Pancreas (tissue), 10 donors: ENCODE results near the gene PI4KA. TPM values are rescaled to one million over a fixed set of nuclear protein-coding genes. Genes with fewer than 3 reads are reported as not detected.
A peak's percentile ranks its signal among the peaks of the same experiment; 100 is the strongest.
"Not testable (repeated sequence)": the region's sequence is repeated elsewhere in the genome, so short reads cannot be mapped to it uniquely, and the experiment has no call there.

Experiments
- ATAC-seq, 4 donors: fragments of 200-7000 bp; cut with Tn5 transposase; one replicate each; pipeline versions ENCODE4 v1.8.0 to v1.9.1; 2020; ENCODE audit warnings: mild to moderate bottlenecking in 4 of 4, moderate library complexity in 4 of 4
- DNase-seq, 6 donors: peaks; one replicate each; pipeline ENCODE4 v3.0.0-alpha.2; 2020
- FAIRE-seq: peaks from 2 replicates; lab custom pipeline; 2012; peaks lifted over from hg19 to GRCh38; lab: Jason Lieb, UNC
- H3K27ac ChIP-seq, 4 donors: fragments of 200-600 bp; sonication (generic); 1 replicate in 3 of 4; 2 replicates in 1 of 4; pipeline versions ENCODE4 v1.5.0 to v1.8.0; 2020
- H3K27me3 ChIP-seq, 4 donors: fragments of 200-600 bp; one replicate each; pipeline ENCODE4 v1.8.0; 2021
- H3K36me3 ChIP-seq, 3 donors: fragments of 200-600 bp; sonication (generic) in 1 of 3; one replicate each; pipeline versions ENCODE4 v1.5.0 to v1.8.0; 2020 to 2021
- H3K4me1 ChIP-seq, 3 donors: fragments of 200-600 bp; one replicate each; pipeline ENCODE4 v1.8.0; 2021
- H3K4me3 ChIP-seq, 4 donors: fragments of 200-600 bp; sonication (generic) in 2 of 4; one replicate each; pipeline versions ENCODE4 v1.5.0 to v1.8.0; 2020 to 2021
- H3K9me3 ChIP-seq, 4 donors: fragments of 200-600 bp; one replicate each; pipeline ENCODE4 v1.8.0; 2021
- CTCF ChIP-seq, 4 donors: fragments of 200-600 bp; sonication (generic) in 3 of 4; IDR thresholded peaks; one replicate each; pipeline versions ENCODE4 v1.5.0 to v1.8.0; 2021; ENCODE audit warnings: antibody characterized with exemption in 4 of 4
- WGBS, 2 donors: extraction: QIAGEN DNeasy Blood & Tissue Kit; methylation state at CpG; one replicate each; pipeline ENCODE4 v1.1.7; 2013; 5-methylcytosine and 5-hydroxymethylcytosine counted together
- intact Hi-C, 3 donors: fragments of 100-400 bp; cut with DNase I; formaldehyde crosslinking; loops; one replicate each; pipeline versions ENCODE4 v1.11.1 to v1.14.2; 2022
- polyA plus RNA-seq, 2 donors: library from polyadenylated mRNA; stranded (reverse); fragments of 200-250 nt; gene quantifications; one replicate each; pipeline ENCODE4 v1.2.3, GENCODE V29; 2013
- total RNA-seq, 6 donors: library from RNA; stranded (reverse); fragmentation: NEBNext Ultra II Directional in 4 of 6; extraction: Animal tissue kit (Norgen Biotek cat#: 25700) in 4 of 6; gene quantifications; one replicate each; pipeline versions ENCODE4 v1.2.1 to v1.2.4, GENCODE V29; 2021 to 2023
- donor health status: healthy with polysubstance abuse.
- donor health status: DM: no; HTN: no; CAD: no; lungs with moderate emphysema.
- donor health status: DM: no; HTN: no; CAD: no.
- donor health status: control.
- donor health status: control.
- donor health status: Bipolar disorder and iron deficiency.
- donor health status: DM: yes; HTN: yes; CAD: no.
- donor health status: DM: no; HTN: no; CAD: no.
- donor health status: DM: no; HTN: no; CAD: no.
- donor health status: DM: yes; HTN: yes; CAD: no.

The PI4KA gene
- total and polyA plus RNA-seq, 8 donors: 23.6 to 46.6 (median 32.0) TPM

GRCh38 chr22:20732431-20732830 lies 126.2 kb downstream of the PI4KA start:
- H3K4me3 ChIP-seq, ATAC-seq, H3K9me3 ChIP-seq, FAIRE-seq, DNase-seq, intact Hi-C loops, H3K27ac ChIP-seq, H3K4me1 ChIP-seq, H3K27me3 ChIP-seq: not testable (repeated sequence)
- H3K36me3 ChIP-seq: peaks cover 0 to 12% (median 7%) of the 10 kb centered on the region in 3 donors
- WGBS, 2 donors: 84 to 96% methylated on average over 3 to 6 of the region's 8 CpGs

- H3K4me1 ChIP-seq: no peaks in the 10 kb centered on the region
- no peak overlapping the region for H3K27ac ChIP-seq
- ATAC-seq (no peak), FAIRE-seq (no peak), DNase-seq (peak in 1 of 6 donors; percentile 30)
- no peak overlapping the region for H3K4me3 ChIP-seq
- no peaks in the 10 kb centered on the region for H3K27me3 ChIP-seq
- H3K36me3 ChIP-seq: peaks cover 0 to 17% (median 7%) of the 10 kb centered on the region in 3 donors
- no peaks in the 10 kb centered on the region for H3K9me3 ChIP-seq
- intact Hi-C loops: no loop called here
- no peak for TF ChIP-seq CTCF (IDR thresholded peaks at IDR 0.05)
- 93% methylated on average over 13 of the region's 13 CpGs for WGBS, 2 donors
These were observed 129.4 kb downstream of the PI4KA start for GRCh38 chr22:20729194-20729593.

- DNase-seq (peak in 1 of 6 donors; percentile 25), ATAC-seq (no peak), FAIRE-seq (no peak)
- WGBS, 2 donors: 92 to 94% methylated on average over 10 of the region's 10 CpGs
- Histone ChIP-seq H3K27ac (no peak overlapping the region), H3K27me3 (no peaks in the 10 kb centered on the region), H3K4me3 (no peak overlapping the region), H3K36me3 (peaks cover 0 to 17% (median 7%) of the 10 kb centered on the region in 3 donors), H3K9me3 (no peaks in the 10 kb centered on the region), H3K4me1 (no peaks in the 10 kb centered on the region)
- TF ChIP-seq CTCF (IDR thresholded peaks at IDR 0.05): no peak
- intact Hi-C loops: no loop called here
These were observed 130.0 kb downstream of the PI4KA start for GRCh38 chr22:20728523-20729190.

GRCh38 chr22:20727118-20728015 lies 131.2 kb downstream of the PI4KA start:
- no peak overlapping the region for H3K27ac ChIP-seq
- no peaks in the 10 kb centered on the region for H3K27me3 ChIP-seq
- H3K36me3 ChIP-seq: peaks cover 0 to 17% (median 7%) of the 10 kb centered on the region in 3 donors
- WGBS, 2 donors: 89 to 91% methylated on average over 29 of the region's 29 CpGs
- FAIRE-seq (no peak), DNase-seq (peak in 1 of 6 donors; percentile 22), ATAC-seq (no peak)
- H3K4me1 ChIP-seq: no peaks in the 10 kb centered on the region
- intact Hi-C loops: no loop called here
- no peak for TF ChIP-seq CTCF (IDR thresholded peaks at IDR 0.05)
- H3K4me3 ChIP-seq: no peak overlapping the region
- no peaks in the 10 kb centered on the region for H3K9me3 ChIP-seq

- H3K36me3 ChIP-seq: peaks cover 0 to 17% (median 7%) of the 10 kb centered on the region in 3 donors
- H3K4me1 ChIP-seq: no peaks in the 10 kb centered on the region
- H3K9me3 ChIP-seq: no peaks in the 10 kb centered on the region
- H3K27ac ChIP-seq: no peak overlapping the region
- TF ChIP-seq CTCF (IDR thresholded peaks at IDR 0.05): no peak
- ATAC-seq (no peak), DNase-seq (no peak), FAIRE-seq (no peak)
- no peak overlapping the region for H3K4me3 ChIP-seq
- intact Hi-C loops: no loop called here
- WGBS, 2 donors: 77 to 81% methylated on average over 11 of the region's 11 CpGs
- H3K27me3 ChIP-seq: no peaks in the 10 kb centered on the region
These were observed 132.5 kb downstream of the PI4KA start for GRCh38 chr22:20725987-20726558.
